Right lobe of liver (tissue), 6 donors: Measurements from ENCODE around the gene VAV2. TPM values are rescaled to one million over a fixed set of nuclear protein-coding genes. Genes with fewer than 3 reads are reported as not detected.

Experiments
- ATAC-seq, 4 donors: fragments of 200-7000 bp; cut with Tn5 transposase; one replicate each; pipeline ENCODE4 v1.9.1; 2020; ENCODE audit warnings: mild to moderate bottlenecking in 4 of 4, moderate library complexity in 4 of 4
- DNase-seq, 3 donors: peaks; one replicate each; pipeline ENCODE4 v3.0.0-alpha.2; 2020
- H3K27ac ChIP-seq, 3 donors: fragments of 200-600 bp; one replicate each; pipeline ENCODE4 v1.8.0; 2022
- H3K27me3 ChIP-seq, 2 donors: fragments of 200-600 bp; one replicate each; pipeline ENCODE4 v1.8.0; 2022
- H3K36me3 ChIP-seq, 4 donors: fragments of 200-600 bp; sonication (generic) in 1 of 4; one replicate each; pipeline versions ENCODE4 v1.5.1 to v1.8.0; 2017 to 2022; ENCODE audit warnings: control low read depth in 1 of 4
- H3K4me1 ChIP-seq, 4 donors: fragments of 200-600 bp; sonication (generic) in 1 of 4; one replicate each; pipeline versions ENCODE4 v1.5.1 to v1.8.0; 2017 to 2022; ENCODE audit warnings: control low read depth in 1 of 4
- H3K4me3 ChIP-seq, 3 donors: fragments of 200-600 bp; one replicate each; pipeline ENCODE4 v1.8.0; 2022
- H3K9me3 ChIP-seq, 4 donors: fragments of 200-600 bp; sonication (generic) in 1 of 4; one replicate each; pipeline versions ENCODE4 v1.5.1 to v1.8.0; 2017 to 2022; ENCODE audit warnings: control low read depth in 1 of 4
- CTCF ChIP-seq, 4 donors: fragments of 200-600 bp in 3 of 4; fragments of 450-650 bp in 1 of 4; IDR thresholded peaks; one replicate each; pipeline versions ENCODE4 v1.5.1 to v1.8.0; 2016 to 2022; ENCODE audit warnings: antibody characterized with exemption in 4 of 4, mild to moderate bottlenecking in 2 of 4
- POLR2A ChIP-seq: fragments of 450-650 bp; IDR thresholded peaks from one replicate; pipeline ENCODE4 v1.6.1; 2017; ENCODE audit warnings: antibody characterized with exemption, mild to moderate bottlenecking
- WGBS: methylation state at CpG from one replicate; pipeline ENCODE4 v1.1.6; 2018; ENCODE audit warnings: low coverage, low lambda C conversion rate; ENCODE audit not compliant: insufficient coverage; ENCODE audit errors: missing lambda C conversion rate; 5-methylcytosine and 5-hydroxymethylcytosine counted together
- intact Hi-C, 2 donors: fragments of 100-400 bp; cut with DNase I; formaldehyde crosslinking; loops; one replicate each; pipeline versions ENCODE4 v1.11.2 to v1.14.1; 2022
- total RNA-seq, 6 experiments: library from RNA; depleted of rRNA in 2 of 6; stranded (reverse); fragments of >200 nt in 2 of 6; fragmentation: NEBNext Ultra II Directional in 3 of 6; extraction: Animal tissue kit (Norgen Biotek cat#: 25700) in 3 of 6; gene quantifications; one replicate each; pipeline versions ENCODE4 v1.1.0 to v1.2.4, GENCODE V29; 2016 to 2023
- donor health status: DM: no; HTN: yes; CAD: no.
- donor health status: DM: no; HTN: no; CAD: no.
- donor health status: DM: no; HTN: no; CAD: no.
- donor health status: DM: no; HTN: yes; CAD: no.
- donor health status: DM: no; HTN: yes; CAD: no.

The VAV2 gene
- total RNA-seq, 6 experiments from 2014 or later, result 30.1 to 44.3 (median 34.9) TPM

GRCh38 chr9:133730994-133731715, 261.0 kb downstream of the VAV2 start:
- intact Hi-C loops, result loop anchor here in 1 of 2 donors (10.0 kb wide), 1 partner anchor 206 kb away; the partner anchor contains the start of gene MYMK
- Histone ChIP-seq H3K4me1 (peaks cover 0 to 9% (median 0%) of the 10 kb centered on the region in 4 donors), H3K27me3 (no peaks in the 10 kb centered on the region), H3K4me3 (no peak overlapping the region), H3K27ac (no peak overlapping the region), H3K36me3 (peaks cover 0 to 37% (median 10%) of the 10 kb centered on the region in 4 donors), H3K9me3 (no peaks in the 10 kb centered on the region)
- WGBS, result 78% methylated on average over 8 of the region's 27 CpGs
- ATAC-seq (no peak), DNase-seq (peak in 2 of 3 donors; percentile 40 to 42)
- TF ChIP-seq POLR2A (no peak), CTCF (IDR thresholded peaks at IDR 0.05) (no peak)

DNA sequence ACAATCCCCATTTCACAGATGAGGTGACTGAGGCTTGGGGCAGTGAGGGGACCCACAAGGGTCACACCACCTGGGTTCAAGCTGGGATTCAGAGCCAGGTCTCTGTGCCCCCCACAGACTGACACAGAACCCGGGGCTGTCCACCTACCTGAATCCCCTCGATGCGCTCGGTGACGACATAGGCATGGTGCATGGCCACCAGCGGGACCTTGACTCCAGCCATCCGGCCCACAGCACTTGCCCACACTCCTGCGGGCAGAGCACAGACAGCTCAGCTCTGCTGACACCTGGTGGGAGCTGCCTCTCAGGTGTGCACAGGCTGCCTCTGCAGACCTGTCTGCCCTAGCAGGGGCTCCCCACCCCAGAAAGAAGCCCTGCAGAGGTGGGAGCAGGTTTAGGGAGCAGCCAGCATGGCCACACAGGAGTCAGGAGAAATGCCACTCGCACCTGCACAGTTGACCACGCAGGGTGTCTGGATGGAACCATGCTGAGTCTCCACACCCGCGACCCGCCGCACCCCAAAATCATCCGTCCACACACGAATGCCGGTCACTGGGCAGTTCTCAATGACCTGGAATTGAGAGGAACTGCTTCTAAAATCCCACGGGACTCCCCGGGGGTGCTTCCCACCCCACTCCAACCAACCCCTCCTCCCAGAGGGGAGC, 262.4 kb downstream of the VAV2 start:
- 85% methylated on average over 6 of the region's 19 CpGs for WGBS
- H3K4me1 ChIP-seq, result no peaks in the 10 kb centered on the region
- DNase-seq, result peak in 2 of 3 donors; percentile 37 to 49
- intact Hi-C loops, result loop anchor here in 1 of 2 donors (10.0 kb wide), 1 partner anchor 205 kb away; the partner anchor contains the start of gene MYMK
- H3K9me3 ChIP-seq, result no peaks in the 10 kb centered on the region
- H3K4me3 ChIP-seq, result no peak overlapping the region
- H3K27ac ChIP-seq, result no peak overlapping the region
- H3K36me3 ChIP-seq, result peaks cover 0 to 45% (median 10%) of the 10 kb centered on the region in 4 donors
- ATAC-seq, result no peak
- H3K27me3 ChIP-seq, result no peaks in the 10 kb centered on the region
- TF ChIP-seq CTCF (IDR thresholded peaks at IDR 0.05), result no peak
- TF ChIP-seq POLR2A, result no peak

- intact Hi-C loops, result no loop called here
- ATAC-seq (no peak), DNase-seq (peak in 2 of 3 donors; percentile 27 to 37)
- no peaks in the 10 kb centered on the region for H3K9me3 ChIP-seq
- TF ChIP-seq POLR2A (no peak), CTCF (IDR thresholded peaks at IDR 0.05) (no peak)
- no peak overlapping the region for H3K27ac ChIP-seq
- H3K4me3 ChIP-seq, result no peak overlapping the region
- WGBS, result 73% methylated on average over 5 of the region's 10 CpGs
- no peaks in the 10 kb centered on the region for H3K27me3 ChIP-seq
- H3K4me1 ChIP-seq, result no peaks in the 10 kb centered on the region
- H3K36me3 ChIP-seq, result peaks cover 0 to 50% (median 13%) of the 10 kb centered on the region in 4 donors
Measured at GRCh38 chr9:133728856-133729616, 263.1 kb downstream of the VAV2 start.

DNA sequence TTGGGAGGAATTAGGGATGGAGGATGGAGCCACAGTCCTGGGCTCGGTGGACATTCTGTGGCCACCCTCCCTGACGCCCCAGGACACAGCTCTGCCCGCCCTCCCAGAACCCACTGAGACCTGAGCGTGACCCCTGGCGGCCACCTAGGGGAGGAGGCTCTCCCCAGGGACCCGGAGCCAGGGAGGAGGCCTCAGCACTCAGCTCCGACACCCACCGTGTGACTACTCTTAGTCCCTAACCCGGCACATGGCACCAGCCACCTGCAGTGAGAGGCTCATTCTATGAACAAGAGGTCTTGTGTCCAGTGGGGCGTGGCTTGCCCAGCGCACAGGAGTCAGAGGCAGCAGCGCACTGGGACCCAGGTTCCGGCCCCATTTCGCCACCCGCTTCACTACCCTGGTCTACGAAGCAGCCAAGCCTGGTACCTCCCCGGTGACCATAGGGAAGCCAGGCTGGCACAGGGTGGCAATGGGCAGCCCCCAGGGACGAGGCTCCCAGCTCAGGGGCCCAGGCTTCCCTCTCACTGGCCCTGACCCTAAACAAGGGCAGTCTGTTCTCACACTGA, 264.2 kb downstream of the VAV2 start:
- H3K36me3 ChIP-seq, result peaks cover 0 to 50% (median 13%) of the 10 kb centered on the region in 4 donors
- H3K4me3 ChIP-seq, result no peak overlapping the region
- DNase-seq, result peak in 2 of 3 donors; percentile 43 to 51
- H3K9me3 ChIP-seq, result no peaks in the 10 kb centered on the region
- TF ChIP-seq POLR2A, result no peak
- no peak for TF ChIP-seq CTCF (IDR thresholded peaks at IDR 0.05)
- H3K27me3 ChIP-seq, result no peaks in the 10 kb centered on the region
- ATAC-seq, result no peak
- no peak overlapping the region for H3K27ac ChIP-seq
- intact Hi-C loops, result no loop called here
- H3K4me1 ChIP-seq, result no peaks in the 10 kb centered on the region
- WGBS, result 90% methylated on average over 2 of the region's 18 CpGs
